Measurements from ENCODE around the gene ARNT2. TPM values are rescaled to one million over a fixed set of nuclear protein-coding genes. Genes with fewer than 3 reads are reported as not detected.
"Not testable (repeated sequence)": the region's sequence is repeated elsewhere in the genome, so short reads cannot be mapped to it uniquely, and the experiment has no call there.

Gene ARNT2
- total RNA-seq, 1 donor from 2014 or later, result 0.87 TPM

DNA sequence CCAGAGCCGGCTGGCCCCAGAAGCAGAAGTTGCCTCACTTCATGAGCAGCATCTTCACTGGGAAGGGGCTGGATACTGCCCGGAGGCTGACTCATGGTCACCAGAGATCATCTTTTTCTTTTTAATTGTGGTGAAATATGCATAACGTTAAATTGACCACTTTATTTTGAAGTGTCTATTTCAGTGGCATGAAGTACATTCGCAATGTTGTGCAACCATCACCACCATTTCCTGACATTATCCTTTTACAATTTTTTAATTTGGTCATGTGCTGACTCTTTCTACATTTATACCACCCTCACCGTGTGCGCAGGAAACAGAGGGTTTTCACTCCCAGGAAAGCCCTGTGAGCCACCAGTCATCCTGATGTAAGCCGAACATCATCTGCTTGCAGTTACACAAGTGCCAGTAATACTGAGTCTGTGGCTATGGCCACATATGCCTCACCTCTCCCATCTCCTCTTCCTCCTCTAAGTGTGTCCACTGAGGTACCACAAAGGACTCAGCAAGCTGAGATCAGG lies 239.3 kb downstream of the ARNT2 start:
- Mint-ChIP-seq H3K27me3 (ENCODE audit: unreplicated experiment) (no peaks in the 10 kb centered on the region), H3K4me3 (ENCODE audit: unreplicated experiment) (no peak overlapping the region), H3K9me3 (ENCODE audit: unreplicated experiment) (peaks cover 4% of the 10 kb centered on the region), H3K4me1 (ENCODE audit: unreplicated experiment) (no peaks in the 10 kb centered on the region), H3K36me3 (ENCODE audit: low read depth, unreplicated experiment) (no peaks in the 10 kb centered on the region), H3K27ac (ENCODE audit: unreplicated experiment) (no peak overlapping the region)
- DNase-seq (ENCODE audit: low spot score), result no peak
- TF ChIP-seq, protein P1, sequence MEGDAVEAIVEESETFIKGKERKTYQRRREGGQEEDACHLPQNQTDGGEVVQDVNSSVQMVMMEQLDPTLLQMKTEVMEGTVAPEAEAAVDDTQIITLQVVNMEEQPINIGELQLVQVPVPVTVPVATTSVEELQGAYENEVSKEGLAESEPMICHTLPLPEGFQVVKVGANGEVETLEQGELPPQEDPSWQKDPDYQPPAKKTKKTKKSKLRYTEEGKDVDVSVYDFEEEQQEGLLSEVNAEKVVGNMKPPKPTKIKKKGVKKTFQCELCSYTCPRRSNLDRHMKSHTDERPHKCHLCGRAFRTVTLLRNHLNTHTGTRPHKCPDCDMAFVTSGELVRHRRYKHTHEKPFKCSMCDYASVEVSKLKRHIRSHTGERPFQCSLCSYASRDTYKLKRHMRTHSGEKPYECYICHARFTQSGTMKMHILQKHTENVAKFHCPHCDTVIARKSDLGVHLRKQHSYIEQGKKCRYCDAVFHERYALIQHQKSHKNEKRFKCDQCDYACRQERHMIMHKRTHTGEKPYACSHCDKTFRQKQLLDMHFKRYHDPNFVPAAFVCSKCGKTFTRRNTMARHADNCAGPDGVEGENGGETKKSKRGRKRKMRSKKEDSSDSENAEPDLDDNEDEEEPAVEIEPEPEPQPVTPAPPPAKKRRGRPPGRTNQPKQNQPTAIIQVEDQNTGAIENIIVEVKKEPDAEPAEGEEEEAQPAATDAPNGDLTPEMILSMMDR (IDR thresholded peaks at IDR 0.05; ENCODE audit: unreplicated experiment), result no peak

DNA sequence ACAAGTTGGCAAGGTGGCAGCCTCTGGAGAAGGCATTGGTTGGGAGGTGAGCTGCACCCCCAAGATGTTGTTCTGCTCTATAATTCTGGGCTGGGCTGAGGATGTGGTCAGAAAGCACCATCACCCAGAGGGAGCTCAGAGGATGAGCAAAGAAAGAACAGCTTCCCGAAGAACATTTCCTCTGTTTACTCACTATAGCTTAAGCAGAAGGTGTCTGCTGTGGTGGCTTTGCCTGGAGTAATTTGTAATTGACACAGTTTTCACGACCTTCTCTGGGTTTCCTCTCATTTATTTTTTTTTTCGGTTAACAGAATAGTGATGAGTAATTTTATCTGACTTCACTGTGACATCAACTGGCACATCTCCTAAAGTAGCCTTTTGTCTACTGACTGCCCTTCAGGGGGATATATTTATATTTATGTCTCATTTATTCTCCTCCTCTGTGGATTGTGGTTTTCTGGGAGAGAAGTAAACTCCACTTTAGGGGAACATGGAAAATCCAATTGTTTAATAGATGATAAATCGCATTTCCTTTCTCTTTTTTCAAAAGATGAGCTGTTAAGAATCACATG lies 241.4 kb downstream of the ARNT2 start:
- TF ChIP-seq, protein P1 (IDR thresholded peaks at IDR 0.05; ENCODE audit: unreplicated experiment), result no peak
- Mint-ChIP-seq H3K9me3 (ENCODE audit: unreplicated experiment) (peaks cover 4% of the 10 kb centered on the region), H3K36me3 (ENCODE audit: low read depth, unreplicated experiment) (no peaks in the 10 kb centered on the region), H3K4me3 (ENCODE audit: unreplicated experiment) (no peak overlapping the region), H3K27ac (ENCODE audit: unreplicated experiment) (no peak overlapping the region), H3K27me3 (ENCODE audit: unreplicated experiment) (no peaks in the 10 kb centered on the region), H3K4me1 (ENCODE audit: unreplicated experiment) (no peaks in the 10 kb centered on the region)
- no peak for DNase-seq (ENCODE audit: low spot score)

DNA sequence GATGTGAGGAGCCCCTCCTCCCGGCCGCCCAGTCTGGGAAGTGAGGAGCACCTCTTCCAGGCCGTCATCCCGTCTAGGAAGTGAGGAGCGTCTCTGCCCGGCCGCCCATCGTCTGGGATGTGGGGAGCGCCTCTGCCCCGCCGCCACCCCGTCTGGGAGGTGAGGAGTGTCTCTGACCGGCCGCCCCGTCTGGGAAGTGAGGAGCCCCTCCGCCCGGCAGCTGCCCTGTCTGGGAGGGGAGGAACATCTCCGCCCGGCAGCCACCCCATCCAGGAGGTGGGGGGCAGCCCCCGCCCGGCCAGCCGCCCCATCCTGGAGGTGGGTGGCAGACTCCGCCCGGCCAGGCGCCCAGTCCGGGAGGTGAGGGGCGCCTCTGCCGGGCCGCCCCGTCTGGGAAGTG lies 243.2 kb downstream of the ARNT2 start:
- H3K27me3 Mint-ChIP-seq (ENCODE audit: unreplicated experiment); H3K27ac Mint-ChIP-seq (ENCODE audit: unreplicated experiment); H3K4me3 Mint-ChIP-seq (ENCODE audit: unreplicated experiment); H3K36me3 Mint-ChIP-seq (ENCODE audit: low read depth, unreplicated experiment); H3K9me3 Mint-ChIP-seq (ENCODE audit: unreplicated experiment); DNase-seq (ENCODE audit: low spot score); H3K4me1 Mint-ChIP-seq (ENCODE audit: unreplicated experiment): not testable (repeated sequence)

Small RNAs within 50 kb of the gene (microRNA-seq; reads per million reads assigned to microRNA genes)
- gene MIR5572 (ENCODE audit: unreplicated experiment), result not detected

Other genes with a start within 250 kb of the ARNT2 start
- 0.03 TPM for gene CTXND1, start 152.2 kb upstream of the ARNT2 start, total RNA-seq (ENCODE audit: unreplicated experiment)

Measured in endothelial cell (in vitro differentiated cells).